Coronary artery (tissue), 2 donors: ENCODE measurements around the gene FBXO33.

ENCODE experiments used
- DNase-seq: peaks from one replicate; pipeline ENCODE4 v3.0.0-alpha.2; 2017; ENCODE audit warnings: low spot score
- H3K27ac ChIP-seq, 2 donors: fragments of 200-600 bp; sonication (generic); one replicate each; pipeline ENCODE4 v1.5.1; 2016 to 2019
- H3K4me3 ChIP-seq: fragments of 200-600 bp; sonication (generic); 2 replicates; pipeline ENCODE4 v1.5.1; 2016; ENCODE audit warnings: mild to moderate bottlenecking, moderate library complexity
- TF ChIP-seq, protein P1 (sequence below): fragments of 200-600 bp; sonication (generic); IDR thresholded peaks from one replicate; pipeline ENCODE4 v1.5.1; 2019; ENCODE audit warnings: antibody characterized with exemption

Gene FBXO33

DNA sequence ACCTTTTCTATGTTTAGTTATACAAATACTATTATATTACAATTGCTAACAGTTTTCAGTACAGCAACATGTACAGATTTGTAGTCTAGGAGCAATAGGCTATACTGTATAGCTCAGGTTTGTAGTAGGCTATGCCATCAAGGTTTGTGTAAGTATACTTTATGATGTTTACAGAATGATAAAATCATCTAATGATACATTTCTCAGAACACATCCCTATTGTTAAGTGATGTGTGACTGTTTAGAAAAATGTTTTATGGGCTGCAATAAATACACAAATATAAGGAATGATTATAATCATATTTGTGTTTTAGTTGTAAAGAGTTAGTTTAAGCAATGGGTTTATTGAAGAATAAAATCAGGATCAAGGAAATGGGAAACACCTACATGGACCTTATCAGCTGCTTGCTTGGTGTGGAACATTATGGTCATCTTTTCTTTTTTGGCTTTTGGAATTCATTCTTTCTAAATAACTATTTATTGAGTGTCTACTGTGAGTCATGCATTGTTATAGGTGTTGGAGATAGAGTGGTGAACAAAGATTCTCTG is 24.5 kb upstream of the FBXO33 start:
- no peak for DNase-seq
- TF ChIP-seq, protein P1, sequence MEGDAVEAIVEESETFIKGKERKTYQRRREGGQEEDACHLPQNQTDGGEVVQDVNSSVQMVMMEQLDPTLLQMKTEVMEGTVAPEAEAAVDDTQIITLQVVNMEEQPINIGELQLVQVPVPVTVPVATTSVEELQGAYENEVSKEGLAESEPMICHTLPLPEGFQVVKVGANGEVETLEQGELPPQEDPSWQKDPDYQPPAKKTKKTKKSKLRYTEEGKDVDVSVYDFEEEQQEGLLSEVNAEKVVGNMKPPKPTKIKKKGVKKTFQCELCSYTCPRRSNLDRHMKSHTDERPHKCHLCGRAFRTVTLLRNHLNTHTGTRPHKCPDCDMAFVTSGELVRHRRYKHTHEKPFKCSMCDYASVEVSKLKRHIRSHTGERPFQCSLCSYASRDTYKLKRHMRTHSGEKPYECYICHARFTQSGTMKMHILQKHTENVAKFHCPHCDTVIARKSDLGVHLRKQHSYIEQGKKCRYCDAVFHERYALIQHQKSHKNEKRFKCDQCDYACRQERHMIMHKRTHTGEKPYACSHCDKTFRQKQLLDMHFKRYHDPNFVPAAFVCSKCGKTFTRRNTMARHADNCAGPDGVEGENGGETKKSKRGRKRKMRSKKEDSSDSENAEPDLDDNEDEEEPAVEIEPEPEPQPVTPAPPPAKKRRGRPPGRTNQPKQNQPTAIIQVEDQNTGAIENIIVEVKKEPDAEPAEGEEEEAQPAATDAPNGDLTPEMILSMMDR, result no peak
- no peak overlapping the region for H3K27ac ChIP-seq

DNA sequence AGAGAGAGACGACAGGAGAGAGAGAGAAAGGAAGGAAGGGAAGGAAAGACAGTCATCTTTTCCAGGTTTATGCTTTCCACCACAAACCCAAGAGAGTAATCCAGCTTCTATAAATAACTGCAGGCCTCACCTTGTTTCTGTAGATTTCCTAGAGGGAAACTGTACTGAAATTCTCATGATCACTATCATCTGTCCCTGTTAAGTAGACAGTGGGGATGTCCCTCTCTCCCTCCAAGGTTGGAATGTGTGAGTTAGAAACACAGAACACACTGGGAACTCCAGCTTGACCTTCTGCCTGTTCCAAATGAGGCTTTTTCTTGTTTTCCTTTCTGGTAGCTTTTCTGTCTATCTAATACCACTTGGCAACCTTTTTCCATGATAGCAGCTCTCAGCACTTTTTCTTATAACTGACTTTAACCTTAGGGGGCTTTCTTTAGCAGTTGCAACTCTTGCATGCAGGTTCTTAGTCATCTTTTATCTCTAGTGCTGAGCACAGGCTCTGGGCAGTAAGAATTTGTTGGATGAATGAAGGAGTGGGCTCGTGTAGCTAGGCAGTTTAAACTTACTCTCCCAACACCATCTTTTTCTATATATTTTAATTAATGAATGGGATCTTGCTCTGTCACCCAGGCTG is 22.8 kb upstream of the FBXO33 start:
- H3K27ac ChIP-seq, result no peak overlapping the region
- no peak for DNase-seq

More for the DNA sequence above, 24.5 kb upstream of the FBXO33 start:
- no peak overlapping the region for H3K4me3 ChIP-seq

DNA sequence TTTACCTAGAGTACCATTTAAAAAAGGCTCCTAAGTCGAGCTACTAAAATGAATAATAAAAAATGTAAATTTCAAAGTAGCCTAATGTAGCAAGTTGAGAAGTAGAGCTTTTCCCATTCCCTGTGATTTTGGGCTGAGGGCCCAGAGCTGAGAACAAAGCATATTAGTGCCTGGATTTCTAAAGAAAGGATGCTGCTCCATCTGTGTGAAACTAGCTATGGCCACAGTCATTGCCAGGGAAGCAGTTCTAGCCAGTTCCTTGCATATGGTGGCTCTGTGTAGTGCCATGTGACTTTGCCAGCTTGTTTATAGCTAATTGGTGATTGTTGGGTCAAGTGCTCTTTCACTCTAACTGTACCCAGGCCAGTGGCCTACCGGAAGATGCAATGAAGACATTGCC is 20.4 kb upstream of the FBXO33 start:
- Histone ChIP-seq H3K27ac (no peak overlapping the region), H3K4me3 (no peak overlapping the region)
- TF ChIP-seq, protein P1, result no peak
- DNase-seq, result no peak

More for the DNA sequence above, 22.8 kb upstream of the FBXO33 start:
- no peak overlapping the region for H3K4me3 ChIP-seq
- TF ChIP-seq, protein P1, result no peak

GRCh38 chr14:39451811-39452210 is 19.6 kb upstream of the FBXO33 start:
- no peak overlapping the region for H3K27ac ChIP-seq
- TF ChIP-seq, protein P1, result no peak
- no peak for DNase-seq
- H3K4me3 ChIP-seq, result no peak overlapping the region

DNA sequence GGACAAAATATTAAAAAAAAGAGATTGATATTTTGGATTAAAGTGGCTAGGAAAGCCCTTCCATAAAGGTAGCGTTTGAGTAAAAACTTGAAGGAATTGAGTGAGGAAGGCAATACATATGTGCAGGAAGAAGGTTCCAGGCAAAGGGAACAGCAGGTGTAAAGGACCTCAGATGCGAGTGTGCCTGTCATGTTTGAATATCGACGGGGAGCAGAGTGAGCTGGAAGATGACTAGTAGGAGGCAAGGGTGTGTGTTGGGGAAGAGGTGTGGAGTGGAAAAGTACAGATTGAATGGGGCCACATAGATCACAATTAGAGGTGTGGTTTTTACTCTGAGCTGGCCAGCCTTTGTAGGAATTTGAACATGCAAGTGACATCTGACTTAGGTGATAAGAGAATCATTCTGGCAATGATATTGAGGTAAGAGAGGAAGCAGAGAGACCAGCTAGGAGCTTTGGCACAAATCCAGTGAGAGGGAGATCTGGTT is 15.0 kb upstream of the FBXO33 start:
- TF ChIP-seq, protein P1, result no peak
- Histone ChIP-seq H3K27ac (no peak overlapping the region), H3K4me3 (no peak overlapping the region)
- no peak for DNase-seq

- TF ChIP-seq, protein P1, result no peak
- no peak for DNase-seq
- H3K4me3 ChIP-seq, result no peak overlapping the region
- H3K27ac ChIP-seq, result no peak overlapping the region
Measured at GRCh38 chr14:39446131-39446744, 14.0 kb upstream of the FBXO33 start.

DNA sequence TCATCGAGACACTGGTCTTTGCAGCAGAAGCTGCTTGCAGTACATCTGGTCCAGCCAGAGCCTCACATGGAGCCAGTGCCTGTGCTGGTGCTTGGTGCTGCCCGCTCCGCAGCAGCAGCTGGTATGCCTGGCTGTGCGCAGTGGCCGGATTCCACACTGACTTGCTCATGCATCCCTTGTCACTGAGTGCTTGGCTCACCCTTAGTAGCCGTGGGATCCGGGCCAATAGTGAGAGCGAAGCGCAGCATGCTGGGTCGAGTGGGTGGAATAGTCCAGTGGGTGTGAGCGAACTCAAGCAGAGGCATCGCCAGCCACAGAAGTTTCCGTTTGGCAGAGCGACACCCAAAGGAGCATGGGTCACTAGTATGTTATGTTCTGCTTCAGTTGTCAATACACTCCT is 10.1 kb upstream of the FBXO33 start:
- H3K4me3 ChIP-seq, result no peak overlapping the region
- DNase-seq, result no peak
- TF ChIP-seq, protein P1, result no peak
- no peak overlapping the region for H3K27ac ChIP-seq
